GM19438 (cell line): ENCODE measurements around the gene DUT.
"Not testable (repeated sequence)": the region's sequence is repeated elsewhere in the genome, so short reads cannot be mapped to it uniquely, and the experiment has no call there.

ENCODE experiments used
- ATAC-seq: cut with Tn5 transposase; IDR thresholded peaks from one replicate; pipeline ENCODE4 v1.9.1; 2021; ENCODE audit warnings: low read depth; ENCODE audit not compliant: unreplicated experiment

Gene DUT

DNA sequence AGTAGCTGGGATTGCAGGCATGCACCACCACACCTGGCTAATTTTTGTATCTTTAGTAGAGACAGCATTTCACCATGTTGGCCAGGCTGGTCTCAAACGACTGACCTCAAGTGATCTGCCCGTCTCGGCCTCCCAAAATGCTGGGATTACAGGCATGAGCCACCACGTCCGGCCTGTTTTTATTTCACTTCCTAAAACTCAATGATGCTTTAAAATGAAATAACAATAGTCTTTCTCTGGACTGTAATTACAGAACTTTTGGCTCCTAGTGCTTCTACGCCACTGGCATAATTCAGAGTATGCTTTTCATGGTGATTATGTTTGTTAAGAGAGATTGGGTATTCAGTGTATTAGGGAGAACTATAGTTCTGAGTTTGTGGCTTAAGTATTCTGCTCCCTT, 5.0 kb upstream of the DUT start:
- ATAC-seq, result not testable (repeated sequence)

DNA sequence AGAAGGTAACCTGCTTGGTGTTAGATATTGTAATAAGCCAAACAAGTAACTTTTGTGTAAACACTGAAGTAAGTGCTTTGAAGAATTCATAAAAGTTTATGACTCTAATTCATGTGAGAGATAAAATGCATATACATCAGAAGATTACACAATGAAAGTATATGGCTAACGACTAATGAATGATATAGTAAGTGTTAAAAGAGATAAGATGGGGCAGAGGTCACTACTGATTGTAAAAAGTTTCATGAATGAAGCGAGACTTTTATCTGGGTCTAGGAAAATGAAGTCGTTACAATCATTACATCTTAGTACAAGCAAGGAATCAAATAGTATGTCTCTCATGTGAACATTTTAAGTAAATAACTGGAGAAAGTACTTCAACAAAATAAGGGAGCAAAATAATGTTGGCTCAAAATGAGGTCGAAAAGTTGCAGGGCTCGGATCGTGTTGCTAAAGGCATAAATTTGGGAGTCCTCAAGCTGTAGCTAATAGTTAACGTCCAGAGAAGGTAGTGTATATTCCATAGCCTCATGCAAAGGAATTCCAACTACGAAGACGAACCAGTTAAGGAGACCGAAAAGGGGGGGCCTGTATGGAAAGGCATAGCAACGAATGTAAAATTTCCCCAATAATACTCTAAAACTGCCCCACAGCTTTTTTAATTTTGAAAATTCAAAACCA, 984 bp upstream of the DUT start:
- ATAC-seq, result no peak

DNA sequence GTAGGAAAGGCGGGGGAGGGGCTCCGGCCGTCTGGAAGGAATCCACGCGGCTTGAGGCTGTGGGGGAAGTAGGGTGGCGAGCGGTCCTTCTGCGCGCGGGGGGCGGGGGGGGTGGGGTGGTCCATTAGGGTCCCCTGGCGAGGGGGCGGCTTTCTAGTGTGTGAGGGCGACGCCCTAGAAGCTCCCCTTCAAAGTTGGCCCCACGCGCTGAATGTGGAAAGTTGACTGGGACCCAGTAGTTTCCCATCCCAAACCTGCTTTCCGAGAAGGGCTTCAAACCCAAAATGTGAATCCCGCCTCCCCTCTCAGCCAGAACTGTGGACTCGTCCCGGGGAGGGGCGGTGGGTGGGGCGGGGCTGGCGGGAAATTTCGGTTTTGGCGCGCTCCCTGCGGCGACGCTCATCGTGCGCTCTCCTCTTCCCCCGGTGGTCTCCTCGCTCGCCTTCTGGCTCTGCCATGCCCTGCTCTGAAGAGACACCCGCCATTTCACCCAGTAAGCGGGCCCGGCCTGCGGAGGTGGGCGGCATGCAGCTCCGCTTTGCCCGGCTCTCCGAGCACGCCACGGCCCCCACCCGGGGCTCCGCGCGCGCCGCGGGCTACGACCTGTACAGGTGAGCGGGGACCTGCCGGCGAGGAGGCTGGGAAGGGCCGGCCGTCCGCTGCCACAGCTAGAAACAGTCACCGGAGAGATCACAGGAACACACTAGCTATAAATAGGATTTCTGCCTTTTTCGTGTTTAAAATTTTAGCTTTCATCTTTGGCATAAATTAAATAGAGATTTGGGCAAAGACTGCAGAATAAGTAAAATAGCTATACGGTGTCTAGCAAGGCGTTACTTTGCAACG, 790 bp downstream of the DUT start:
- ATAC-seq, result peak; percentile 48

DNA sequence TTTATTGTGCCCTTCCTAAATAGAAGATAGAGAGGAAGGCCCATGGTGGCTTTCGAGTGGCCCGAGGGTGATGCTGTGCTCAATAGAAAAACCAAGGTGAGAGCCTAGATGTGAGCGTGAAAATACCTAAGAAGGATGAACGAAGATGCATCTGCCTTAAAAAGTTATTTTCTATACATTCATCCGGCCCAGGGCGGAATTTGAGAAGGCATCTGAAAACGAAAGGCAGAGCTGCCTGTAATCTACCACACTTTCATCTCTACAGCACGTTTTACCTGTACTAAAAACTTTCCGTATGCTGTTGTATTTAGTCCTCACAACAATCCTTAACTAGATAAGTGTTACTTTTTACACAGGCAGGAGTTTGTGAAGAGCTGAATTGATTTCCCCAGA, 1.4 kb downstream of the DUT start:
- ATAC-seq, result no peak

DNA sequence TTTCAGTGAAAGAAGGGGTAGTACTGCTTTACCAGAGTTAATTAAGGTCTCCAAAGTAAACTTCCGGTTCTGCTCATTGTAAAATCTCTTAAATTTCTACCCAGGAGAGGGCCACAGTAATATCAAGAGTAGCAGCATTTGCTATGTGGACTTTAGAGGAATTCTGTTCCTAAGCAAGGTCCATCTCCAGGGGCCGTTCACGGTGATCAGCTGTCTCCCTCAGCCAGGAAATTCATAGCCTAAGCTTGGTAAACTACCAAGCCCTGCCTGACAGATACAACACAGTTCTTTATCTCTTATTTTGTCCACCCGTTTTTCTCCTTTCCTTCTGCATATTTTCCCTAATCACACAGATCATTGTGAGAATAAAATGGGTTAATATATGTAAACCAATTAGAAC, 2.3 kb downstream of the DUT start:
- ATAC-seq, result no peak

DNA sequence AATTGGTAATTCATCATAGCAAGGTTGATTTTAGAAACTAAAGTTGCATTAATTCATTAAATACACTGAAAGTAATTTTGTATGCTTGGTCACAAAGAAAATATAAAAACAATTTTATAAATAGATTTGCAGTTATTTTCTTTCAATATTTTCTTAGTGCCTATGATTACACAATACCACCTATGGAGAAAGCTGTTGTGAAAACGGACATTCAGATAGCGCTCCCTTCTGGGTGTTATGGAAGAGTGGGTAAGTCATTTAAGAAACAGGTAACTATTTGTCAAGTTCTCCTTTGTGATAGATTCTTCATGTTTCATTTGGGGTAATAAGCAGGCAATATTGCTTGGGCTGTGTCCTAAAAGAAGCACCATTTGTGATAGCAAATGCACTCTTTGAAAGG, 3.0 kb downstream of the DUT start:
- ATAC-seq, result no peak

DNA sequence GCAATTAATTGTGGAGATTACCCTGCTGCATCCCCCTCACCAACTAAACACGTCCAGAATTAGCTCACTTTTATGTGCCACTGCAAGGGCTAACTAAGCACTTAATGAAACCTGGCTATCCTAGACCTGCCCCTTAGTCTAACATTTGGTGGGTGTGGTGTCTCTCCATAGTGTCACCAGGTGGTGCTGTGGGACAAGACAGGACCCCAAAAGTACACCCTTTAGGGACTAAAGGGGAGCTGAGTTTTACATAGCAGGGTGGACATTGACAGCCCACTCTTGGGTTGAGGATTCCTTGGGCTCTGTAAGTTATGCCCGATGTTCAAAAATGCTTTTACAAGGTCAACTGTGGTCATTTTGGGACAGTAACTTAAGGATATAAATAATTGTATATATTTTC, 5.7 kb downstream of the DUT start:
- ATAC-seq, result no peak

DNA sequence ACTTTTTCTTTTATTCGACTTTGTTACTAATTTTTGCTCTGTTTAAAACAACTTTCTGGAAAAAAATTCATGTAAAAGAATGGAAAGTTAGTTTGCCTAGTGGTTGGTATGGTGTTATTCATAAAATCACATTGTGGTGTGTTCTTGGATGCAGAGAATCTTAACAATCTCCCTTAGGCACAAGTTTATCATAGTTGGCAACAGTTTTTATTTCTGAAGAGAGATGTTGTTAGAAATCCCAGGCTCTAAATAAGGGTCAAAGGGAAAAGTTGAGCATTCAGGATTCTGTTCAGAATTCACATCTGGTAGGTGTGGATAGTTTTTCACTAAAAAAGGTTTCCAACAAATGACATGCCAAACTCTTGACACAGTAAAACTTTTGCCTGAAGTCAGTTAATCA, 6.4 kb downstream of the DUT start:
- no peak for ATAC-seq

DNA sequence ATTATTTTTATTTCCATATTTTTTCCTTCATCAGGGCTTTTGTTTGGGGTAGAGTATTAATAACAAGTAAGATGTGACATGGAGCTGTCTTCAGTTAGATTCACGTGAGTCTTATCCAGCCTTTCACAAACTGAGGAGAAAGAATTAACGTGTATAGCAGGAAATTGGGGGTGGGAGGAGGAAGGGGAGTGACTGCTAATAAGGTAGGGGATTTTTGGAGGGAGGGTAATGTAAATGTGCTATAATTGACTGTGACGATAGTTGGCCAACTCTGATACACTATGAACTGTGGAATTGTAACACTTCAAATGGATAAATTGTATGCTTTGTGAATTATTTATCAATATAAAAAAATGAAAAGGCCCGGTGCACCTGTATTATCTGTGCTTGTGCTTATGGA, 8.9 kb downstream of the DUT start:
- ATAC-seq, result no peak

DNA sequence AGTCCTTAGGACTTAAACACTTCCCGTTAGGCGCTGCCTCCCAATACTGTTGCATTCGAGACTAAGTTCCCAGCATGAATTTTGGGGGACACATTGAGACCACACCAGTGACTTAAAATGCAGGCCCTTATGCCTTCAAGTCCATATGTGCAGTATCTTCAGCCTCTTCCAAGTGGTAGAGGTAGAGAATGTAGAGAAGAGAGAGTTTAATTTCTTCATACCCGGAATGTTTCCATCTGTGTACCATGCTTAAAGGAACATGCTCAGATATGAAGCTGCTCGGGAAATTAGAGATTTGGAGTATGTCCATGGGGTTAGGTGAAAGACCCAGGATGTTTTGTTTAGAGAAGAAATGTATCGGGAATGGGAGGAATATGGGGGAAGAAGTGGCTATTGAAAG, 12.6 kb downstream of the DUT start:
- ATAC-seq, result no peak

DNA sequence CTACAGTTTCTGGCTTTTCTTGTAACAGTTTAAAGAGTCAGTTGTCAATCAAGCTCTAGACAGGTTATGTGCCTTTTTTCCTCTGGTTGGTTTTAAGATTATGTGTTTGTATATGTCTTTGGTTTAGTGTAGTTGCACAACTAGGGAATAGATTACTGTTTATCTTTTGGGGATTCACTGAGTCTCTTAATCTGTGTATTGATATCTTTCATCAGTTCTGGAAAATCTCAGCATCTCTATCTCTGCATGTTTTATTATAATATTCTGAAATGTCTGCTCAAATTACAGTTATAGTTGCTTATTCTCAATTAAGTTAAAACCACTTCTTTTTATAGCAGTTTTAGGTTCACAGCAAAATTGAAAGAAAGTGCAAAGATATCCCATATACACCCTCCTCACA, 14.3 kb downstream of the DUT start:
- ATAC-seq, result no peak

DNA sequence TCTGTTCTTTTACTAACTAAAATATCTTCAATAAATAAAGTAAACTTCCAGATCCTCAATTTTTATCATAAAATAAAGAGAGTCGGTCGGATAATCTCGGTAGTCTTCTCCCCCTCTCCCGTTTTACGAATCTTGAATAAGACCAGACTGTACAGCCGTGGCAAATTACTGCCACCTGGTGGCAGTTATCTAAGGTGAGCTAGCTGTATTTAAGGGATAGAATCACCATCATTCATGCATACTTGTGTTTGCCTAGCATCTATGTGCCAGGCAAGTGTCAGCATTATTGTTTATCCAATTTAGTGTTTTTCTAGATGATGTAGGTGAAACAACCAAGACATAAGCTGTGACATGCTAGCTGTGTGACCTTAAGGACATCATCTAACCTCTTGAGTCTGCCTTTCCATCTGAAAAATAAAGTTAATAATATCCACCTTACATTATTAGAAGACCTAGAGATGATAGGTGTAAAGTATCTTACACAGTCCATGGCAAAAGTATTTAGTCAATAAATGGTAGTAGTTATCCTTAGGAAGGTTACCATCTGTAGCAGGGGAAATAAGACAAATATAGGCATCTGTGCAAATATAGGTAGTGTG, 21.3 kb downstream of the DUT start:
- no peak for ATAC-seq

DNA sequence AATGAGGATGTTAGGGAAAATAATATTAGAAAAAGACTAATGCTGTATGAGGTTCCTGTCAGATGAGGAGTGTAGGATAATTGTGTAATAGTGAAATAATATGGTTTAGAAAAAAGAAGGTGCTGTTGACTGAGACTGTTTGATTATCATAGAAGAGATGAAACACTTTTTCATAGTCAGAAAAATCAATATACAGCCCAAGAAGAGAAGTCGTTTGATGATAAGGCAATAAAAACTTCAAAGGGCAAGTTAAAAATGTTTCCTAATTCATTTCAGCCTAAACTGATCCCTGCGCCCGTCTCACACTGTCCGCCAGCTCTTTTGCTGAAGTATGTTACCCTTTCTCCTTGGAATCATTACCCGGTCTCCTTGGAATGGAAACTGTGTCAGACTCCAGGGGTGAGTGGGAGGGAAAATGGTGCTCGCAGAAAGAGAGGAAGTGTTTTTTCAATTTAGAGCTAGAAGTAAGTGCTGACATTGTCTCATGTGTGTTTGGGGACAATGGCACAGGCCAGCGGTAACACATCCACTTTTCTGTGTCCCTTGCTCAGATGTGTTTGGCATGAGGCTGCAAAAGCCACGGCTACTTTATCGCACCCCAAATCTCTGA, 23.6 kb downstream of the DUT start:
- ATAC-seq, result no peak

DNA sequence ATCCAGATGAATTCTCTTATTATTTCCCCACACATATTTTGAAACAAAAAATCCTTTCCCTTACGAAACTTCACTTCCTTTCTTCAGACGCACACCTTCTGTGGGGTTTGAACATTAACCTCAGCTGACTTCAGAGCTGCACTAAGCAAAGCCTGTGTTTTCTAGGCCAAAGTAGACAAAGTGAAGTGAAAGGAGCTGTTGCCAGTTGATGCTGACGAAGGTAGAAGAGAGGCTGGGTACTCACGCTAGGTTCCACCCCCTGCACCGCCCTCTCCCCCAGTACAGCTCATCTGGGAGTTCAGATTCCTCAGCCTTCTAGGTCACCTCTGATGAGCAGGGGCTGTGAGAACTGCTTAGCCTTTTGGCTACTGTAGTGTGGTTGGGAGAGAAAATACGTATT, 24.1 kb downstream of the DUT start:
- no peak for ATAC-seq

DNA sequence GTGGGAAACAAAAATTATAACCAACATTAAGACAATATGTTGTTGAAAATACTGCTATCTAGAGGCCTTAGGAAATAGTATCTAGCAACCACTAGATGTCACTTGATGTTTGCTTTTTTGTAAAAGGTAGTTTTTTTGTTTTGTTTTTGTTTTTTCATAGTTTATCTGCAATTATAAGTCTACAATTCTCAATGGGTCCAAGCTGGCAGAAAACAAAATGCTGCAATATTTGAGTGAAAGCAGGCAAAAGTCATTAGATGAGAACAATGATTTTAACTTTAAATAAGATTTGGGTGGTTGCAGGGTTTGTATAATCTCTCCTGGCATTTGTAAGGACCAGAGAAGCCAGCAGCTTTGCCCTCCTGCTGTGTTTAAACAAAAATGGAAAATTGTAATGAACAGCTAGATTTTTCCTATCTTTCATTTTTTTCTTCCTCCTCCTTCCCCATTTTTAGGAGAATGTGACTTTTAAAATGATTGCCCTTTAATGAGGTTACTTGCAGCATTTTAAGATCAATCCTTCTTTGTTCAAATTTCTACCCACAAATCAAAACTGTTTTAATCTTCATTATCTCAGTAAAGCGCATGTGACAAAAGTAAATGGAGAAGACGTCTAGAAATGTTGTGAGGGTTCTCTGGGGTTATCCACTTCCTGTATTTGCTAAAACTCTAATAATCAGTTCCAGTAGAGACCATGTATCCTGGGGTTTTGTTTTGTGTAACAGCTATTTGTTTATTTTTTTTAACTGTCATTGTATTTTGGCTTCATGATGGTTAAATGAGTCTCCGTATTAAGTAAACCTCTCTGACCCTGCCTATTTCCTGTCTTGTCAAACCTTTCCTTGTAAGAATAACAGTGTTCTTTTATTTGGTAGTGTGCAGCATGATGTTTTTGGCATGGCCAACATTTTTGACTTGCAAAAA, 27.3 kb downstream of the DUT start:
- ATAC-seq, result peak; percentile 49

DNA sequence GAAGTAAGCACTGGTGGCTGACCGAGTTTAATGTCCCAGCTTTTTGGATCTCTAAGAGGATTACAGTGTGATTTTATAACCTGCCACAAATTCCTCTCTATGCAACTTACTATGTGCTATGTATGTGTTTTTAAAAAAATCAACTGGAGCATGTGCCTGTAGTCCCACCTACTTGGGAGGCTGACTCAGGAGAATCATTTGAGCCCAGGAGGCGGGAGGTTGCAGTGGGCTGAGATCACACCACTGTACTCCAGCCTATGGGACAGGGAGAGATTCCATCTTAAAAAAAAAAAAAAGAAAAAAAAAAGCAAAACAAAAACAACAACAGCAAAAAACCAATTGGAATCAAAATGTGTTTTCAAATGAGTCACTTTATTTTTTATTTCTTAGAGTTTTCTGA, 29.6 kb downstream of the DUT start:
- no peak for ATAC-seq

DNA sequence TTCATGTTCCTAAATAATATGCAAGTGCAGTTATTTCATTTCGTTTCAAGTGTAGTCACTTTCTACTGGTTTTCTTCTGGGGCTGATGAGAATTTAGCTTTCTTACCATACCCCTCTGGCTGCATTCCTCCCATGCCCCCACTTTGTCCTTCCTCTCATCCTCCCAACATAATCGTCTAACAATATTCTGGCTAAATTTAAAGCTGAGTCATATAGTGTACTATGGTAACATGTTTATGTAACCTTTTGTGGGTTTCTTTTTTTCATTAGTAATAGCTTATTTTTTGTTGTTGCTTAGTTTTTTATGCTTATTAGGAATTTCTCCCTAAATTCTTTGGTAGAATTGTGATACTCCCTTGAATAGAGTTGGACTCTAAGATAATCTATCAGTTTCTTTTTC, 30.5 kb downstream of the DUT start:
- ATAC-seq, result no peak

DNA sequence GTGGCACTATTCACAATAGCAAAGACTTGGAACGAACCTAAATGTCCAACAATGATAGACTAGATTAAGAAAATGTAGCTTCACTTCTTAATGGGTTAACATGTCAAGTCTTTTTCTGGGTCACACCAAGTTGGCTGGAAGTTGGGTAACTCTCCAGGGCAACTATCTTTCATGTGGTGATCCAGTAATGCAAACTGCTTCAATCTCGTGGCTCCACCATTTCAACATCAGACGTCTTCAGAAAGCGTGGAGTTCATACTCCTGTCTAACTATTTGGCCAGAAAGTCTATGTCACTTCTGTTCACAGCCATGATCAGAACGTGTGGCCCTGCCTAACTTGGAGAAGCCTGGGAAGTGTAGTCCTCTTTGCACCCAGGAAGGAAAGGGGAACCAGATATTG, 32.2 kb downstream of the DUT start:
- no peak for ATAC-seq

DNA sequence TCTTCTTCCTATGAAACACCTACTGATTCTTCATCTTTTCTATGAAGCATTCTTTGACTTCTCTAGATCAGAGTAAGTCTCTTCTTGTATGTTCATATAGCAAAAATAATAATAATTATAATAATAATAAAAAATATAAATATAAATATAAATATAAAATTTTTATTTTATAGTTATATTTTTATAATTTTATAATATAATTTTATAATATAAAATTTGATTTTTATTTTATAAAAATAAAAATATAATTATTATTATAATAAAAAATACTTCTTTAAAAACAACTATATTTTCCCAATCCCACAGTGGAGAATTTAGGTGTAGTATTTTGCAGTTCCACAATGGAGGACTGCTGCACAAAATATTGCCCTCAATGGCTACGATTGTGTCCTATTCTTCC, 34.3 kb downstream of the DUT start:
- no peak for ATAC-seq

DNA sequence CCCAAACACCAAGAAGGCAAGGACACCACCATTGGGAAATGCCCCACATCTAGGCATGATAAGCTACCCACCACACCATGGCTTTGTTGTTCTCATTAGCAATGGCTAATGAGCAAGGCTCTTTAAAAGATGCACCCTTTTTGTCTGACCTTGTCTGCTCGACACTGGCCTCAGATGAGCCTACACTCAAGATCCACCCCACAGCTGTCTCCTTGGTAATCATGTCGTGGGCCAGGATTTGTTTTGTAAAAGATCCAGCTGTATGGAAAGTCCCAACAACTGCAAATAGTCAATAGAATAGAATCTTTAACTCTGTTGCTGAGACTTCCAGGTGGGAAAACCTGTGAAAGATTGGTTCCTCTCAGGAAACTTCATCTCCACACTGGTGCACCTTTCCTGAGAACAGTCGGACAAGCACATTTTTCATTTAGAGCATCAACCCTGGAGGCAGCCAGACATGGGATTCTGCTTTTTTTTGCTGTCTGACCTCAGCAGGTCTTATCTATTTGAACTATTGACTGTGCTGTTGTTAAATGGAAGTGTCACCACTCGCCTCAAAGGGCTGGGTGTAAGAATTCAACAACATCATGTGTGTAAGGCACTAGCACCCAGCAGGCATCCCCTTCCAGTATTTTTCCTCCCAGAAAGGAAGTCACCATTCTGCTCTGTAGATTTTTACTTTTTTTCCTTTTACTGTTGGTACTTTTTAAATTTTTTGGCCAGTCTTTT, 35.5 kb downstream of the DUT start:
- no peak for ATAC-seq
